ENCODE data around the gene SMAD6. TPM values are rescaled to one million over a fixed set of nuclear protein-coding genes. Genes with fewer than 3 reads are reported as not detected.

Gene SMAD6
- total RNA-seq, 1 donor: 31.8 TPM

GRCh38 chr15:66744610-66745279, 42.7 kb downstream of the SMAD6 start:
- H4K20me1 ChIP-seq (ENCODE audit: insufficient read depth, low read length): peaks cover 20% of the 10 kb centered on the region
- H3K9me3 ChIP-seq (ENCODE audit: low read depth, low read length): no peaks in the 10 kb centered on the region
- no peak for DNase-seq (ENCODE audit: insufficient read length, low spot score, missing footprints)
- no peaks in the 10 kb centered on the region for H3K27me3 ChIP-seq (ENCODE audit: insufficient read depth, low read length)
- H2AFZ ChIP-seq (ENCODE audit: low read length): no peak overlapping the region
- peak overlapping the region; percentile 74 for H3K27ac ChIP-seq (ENCODE audit: low read depth, low read length)
- peaks cover 94% of the 10 kb centered on the region for H3K79me2 ChIP-seq (ENCODE audit: insufficient read depth, low read length)
- H3K4me1 ChIP-seq (ENCODE audit: insufficient read depth, low read length): peaks cover 80% of the 10 kb centered on the region
- H3K4me3 ChIP-seq (ENCODE audit: insufficient read depth, low read length): no peak overlapping the region
- peaks cover 14% of the 10 kb centered on the region for H3K36me3 ChIP-seq (ENCODE audit: insufficient read depth, low read length)
- no peak overlapping the region for H3K4me2 ChIP-seq (ENCODE audit: insufficient read depth, low read length)
- peak; percentile 21 for TF ChIP-seq CTCF (IDR thresholded peaks at IDR 0.05; ENCODE audit: extremely low read depth, low read depth, low read length)

- peaks cover 80% of the 10 kb centered on the region for H3K4me1 ChIP-seq (ENCODE audit: insufficient read depth, low read length)
- H3K27ac ChIP-seq (ENCODE audit: low read depth, low read length): peak overlapping the region; percentile 84
- no peak for DNase-seq (ENCODE audit: insufficient read length, low spot score, missing footprints)
- no peak for TF ChIP-seq CTCF (IDR thresholded peaks at IDR 0.05; ENCODE audit: extremely low read depth, low read depth, low read length)
- no peak overlapping the region for H2AFZ ChIP-seq (ENCODE audit: low read length)
- peaks cover 94% of the 10 kb centered on the region for H3K79me2 ChIP-seq (ENCODE audit: insufficient read depth, low read length)
- H3K36me3 ChIP-seq (ENCODE audit: insufficient read depth, low read length): peaks cover 14% of the 10 kb centered on the region
- no peaks in the 10 kb centered on the region for H3K9me3 ChIP-seq (ENCODE audit: low read depth, low read length)
- H4K20me1 ChIP-seq (ENCODE audit: insufficient read depth, low read length): peaks cover 15% of the 10 kb centered on the region
- no peaks in the 10 kb centered on the region for H3K27me3 ChIP-seq (ENCODE audit: insufficient read depth, low read length)
- peak overlapping the region; percentile 16 for H3K4me2 ChIP-seq (ENCODE audit: insufficient read depth, low read length)
- H3K4me3 ChIP-seq (ENCODE audit: insufficient read depth, low read length): no peak overlapping the region
Measured at GRCh38 chr15:66745530-66746230, 43.6 kb downstream of the SMAD6 start.

- Histone ChIP-seq H3K79me2 (ENCODE audit: insufficient read depth, low read length) (peaks cover 95% of the 10 kb centered on the region), H3K4me2 (ENCODE audit: insufficient read depth, low read length) (peak overlapping the region; percentile 16), H3K4me3 (ENCODE audit: insufficient read depth, low read length) (no peak overlapping the region), H3K27ac (ENCODE audit: low read depth, low read length) (peak overlapping the region; percentile 84), H2AFZ (ENCODE audit: low read length) (no peak overlapping the region), H4K20me1 (ENCODE audit: insufficient read depth, low read length) (peaks cover 16% of the 10 kb centered on the region), H3K36me3 (ENCODE audit: insufficient read depth, low read length) (peaks cover 15% of the 10 kb centered on the region), H3K4me1 (ENCODE audit: insufficient read depth, low read length) (peaks cover 80% of the 10 kb centered on the region), H3K9me3 (ENCODE audit: low read depth, low read length) (no peaks in the 10 kb centered on the region), H3K27me3 (ENCODE audit: insufficient read depth, low read length) (no peaks in the 10 kb centered on the region)
- peak; percentile 88 for DNase-seq (ENCODE audit: insufficient read length, low spot score, missing footprints)
- no peak for TF ChIP-seq CTCF (IDR thresholded peaks at IDR 0.05; ENCODE audit: extremely low read depth, low read depth, low read length)
Measured at GRCh38 chr15:66746231-66746605, 44.2 kb downstream of the SMAD6 start.

- TF ChIP-seq CTCF (IDR thresholded peaks at IDR 0.05; ENCODE audit: extremely low read depth, low read depth, low read length): no peak
- Histone ChIP-seq H3K27me3 (ENCODE audit: insufficient read depth, low read length) (no peaks in the 10 kb centered on the region), H3K27ac (ENCODE audit: low read depth, low read length) (peak overlapping the region; percentile 84), H2AFZ (ENCODE audit: low read length) (no peak overlapping the region), H3K9me3 (ENCODE audit: low read depth, low read length) (no peaks in the 10 kb centered on the region), H4K20me1 (ENCODE audit: insufficient read depth, low read length) (peaks cover 16% of the 10 kb centered on the region), H3K4me2 (ENCODE audit: insufficient read depth, low read length) (peak overlapping the region; percentile 73), H3K4me1 (ENCODE audit: insufficient read depth, low read length) (peaks cover 85% of the 10 kb centered on the region), H3K79me2 (ENCODE audit: insufficient read depth, low read length) (peaks cover 95% of the 10 kb centered on the region), H3K36me3 (ENCODE audit: insufficient read depth, low read length) (peaks cover 20% of the 10 kb centered on the region), H3K4me3 (ENCODE audit: insufficient read depth, low read length) (no peak overlapping the region)
- DNase-seq (ENCODE audit: insufficient read length, low spot score, missing footprints): no peak
Measured at GRCh38 chr15:66747223-66747622, 45.2 kb downstream of the SMAD6 start.

Data from osteoblast (primary cell).